LNCAP (cell line): ENCODE measurements around the gene FOXE3.

Source experiments
- TF ChIP-seq, protein P1 (sequence below): fragments of 450-650 bp; IDR thresholded peaks from 2 replicates; pipeline ENCODE4 v1.5.1; 2017; ENCODE audit warnings: mild to moderate bottlenecking

FOXE3 gene

GRCh38 chr1:47445823-47446550, 29.9 kb downstream of the FOXE3 start:
- TF ChIP-seq, protein P1, sequence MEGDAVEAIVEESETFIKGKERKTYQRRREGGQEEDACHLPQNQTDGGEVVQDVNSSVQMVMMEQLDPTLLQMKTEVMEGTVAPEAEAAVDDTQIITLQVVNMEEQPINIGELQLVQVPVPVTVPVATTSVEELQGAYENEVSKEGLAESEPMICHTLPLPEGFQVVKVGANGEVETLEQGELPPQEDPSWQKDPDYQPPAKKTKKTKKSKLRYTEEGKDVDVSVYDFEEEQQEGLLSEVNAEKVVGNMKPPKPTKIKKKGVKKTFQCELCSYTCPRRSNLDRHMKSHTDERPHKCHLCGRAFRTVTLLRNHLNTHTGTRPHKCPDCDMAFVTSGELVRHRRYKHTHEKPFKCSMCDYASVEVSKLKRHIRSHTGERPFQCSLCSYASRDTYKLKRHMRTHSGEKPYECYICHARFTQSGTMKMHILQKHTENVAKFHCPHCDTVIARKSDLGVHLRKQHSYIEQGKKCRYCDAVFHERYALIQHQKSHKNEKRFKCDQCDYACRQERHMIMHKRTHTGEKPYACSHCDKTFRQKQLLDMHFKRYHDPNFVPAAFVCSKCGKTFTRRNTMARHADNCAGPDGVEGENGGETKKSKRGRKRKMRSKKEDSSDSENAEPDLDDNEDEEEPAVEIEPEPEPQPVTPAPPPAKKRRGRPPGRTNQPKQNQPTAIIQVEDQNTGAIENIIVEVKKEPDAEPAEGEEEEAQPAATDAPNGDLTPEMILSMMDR: no peak

DNA sequence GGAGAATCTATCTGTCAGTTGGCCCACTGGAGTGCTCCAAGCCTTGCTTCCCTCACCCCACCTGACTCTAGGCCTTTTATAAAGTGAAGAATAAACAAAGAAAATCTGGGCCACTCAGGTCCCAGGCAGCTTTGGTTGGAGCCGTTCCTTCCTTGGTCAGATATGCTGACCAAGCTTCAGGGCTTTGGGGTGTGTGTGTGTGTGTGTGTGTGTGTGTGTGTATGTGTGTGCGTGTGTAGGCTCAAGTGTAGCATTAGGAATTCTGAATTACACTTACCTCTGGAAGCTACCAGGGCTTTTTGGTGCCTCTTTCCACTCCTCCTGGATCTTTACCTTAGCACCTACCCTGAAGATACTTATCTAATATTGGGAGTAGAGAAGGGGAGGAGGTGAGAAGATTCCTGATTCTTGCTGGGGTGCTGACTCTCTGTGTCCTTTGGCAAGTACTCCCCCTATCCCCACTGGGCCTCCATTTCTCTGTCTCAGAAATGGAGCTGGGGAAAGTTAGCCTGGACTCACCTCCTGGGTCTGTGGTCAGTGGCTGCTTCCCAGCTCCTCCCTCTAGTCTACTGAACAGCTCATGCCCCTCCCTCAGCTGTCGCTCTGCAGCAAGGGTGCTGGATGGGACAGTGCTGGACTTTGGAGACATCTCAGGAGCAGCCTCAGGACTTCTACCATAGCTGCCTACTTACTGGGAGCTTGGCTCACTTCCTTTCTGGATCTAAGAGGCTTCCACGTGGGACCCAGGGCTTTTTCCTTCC, 32.6 kb downstream of the FOXE3 start:
- TF ChIP-seq, protein P1: no peak

DNA sequence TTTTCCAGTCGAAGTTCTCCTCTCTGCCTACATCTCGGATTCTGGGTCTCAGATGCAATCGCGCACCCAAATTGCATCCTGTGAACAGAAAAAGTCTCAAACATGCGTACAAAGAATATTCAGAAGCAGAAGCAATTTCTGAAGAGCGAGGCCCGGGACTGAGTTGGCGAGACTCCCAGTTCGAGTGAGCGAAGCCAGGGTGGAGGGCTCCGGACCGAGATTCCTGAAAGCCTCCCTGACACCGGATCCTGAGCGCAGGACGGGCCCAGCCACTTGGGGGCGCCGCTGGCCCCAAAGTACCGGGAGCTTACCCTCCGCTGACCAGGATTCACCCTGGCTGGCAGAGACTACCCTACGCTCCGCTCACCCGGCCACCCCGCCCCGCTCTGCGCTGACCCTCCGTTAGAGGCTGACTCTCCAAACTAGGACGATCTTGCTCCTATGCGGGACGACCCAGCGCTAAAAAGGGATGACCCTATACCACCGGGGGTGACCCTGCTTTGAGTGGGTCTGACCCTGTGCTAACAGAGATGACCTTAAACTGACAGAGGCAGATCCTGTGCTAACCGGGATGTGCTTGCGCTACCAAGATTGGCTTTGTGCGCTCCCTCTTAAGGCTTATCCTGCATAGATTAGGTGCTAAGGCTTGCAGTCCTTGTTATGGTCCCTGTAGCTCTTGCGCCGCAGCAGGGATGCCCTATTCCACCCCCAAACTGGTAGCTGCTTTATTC, 33.9 kb downstream of the FOXE3 start:
- TF ChIP-seq, protein P1: peak; percentile 68

- TF ChIP-seq, protein P1: no peak
These were observed 34.5 kb downstream of the FOXE3 start for GRCh38 chr1:47450606-47451005.

- TF ChIP-seq, protein P1: no peak
These were observed 36.3 kb downstream of the FOXE3 start for GRCh38 chr1:47452426-47452825.

GRCh38 chr1:47456250-47456649, 40.2 kb downstream of the FOXE3 start:
- TF ChIP-seq, protein P1: no peak

GRCh38 chr1:47459253-47459788, 43.2 kb downstream of the FOXE3 start:
- TF ChIP-seq, protein P1: no peak
